K562 (cell line): ENCODE results near the gene CHST15. TPM values are rescaled to one million over a fixed set of nuclear protein-coding genes. Genes with fewer than 3 reads are reported as not detected.

Experiments used
- ATAC-seq: fragments of 200-7000 bp; cut with Tn5 transposase; 3 replicates; pipeline ENCODE4 v1.9.1; 2020; ENCODE audit warnings: moderate library complexity
- BruUV-seq: library from RNA; stranded (reverse); fragments of 400-500 nt; replicated peaks from 2 replicates; lab custom pipeline; 2021; lab: Mats Ljungman, UMichigan
- CTCF ChIA-PET: fragments of 300-600 bp; formaldehyde crosslinking; extraction: SDS; loops from one replicate; lab custom pipeline; 2021; ENCODE audit warnings: low intra/inter-chr PET ratio; lab: Yijun Ruan, JAX
- POLR2A ChIA-PET: fragments of 300-600, 350-650 bp; sonication (Branson Sonifier 250); formaldehyde crosslinking; extraction: SDS; loops from one replicate; lab custom pipeline; 2021; ENCODE audit warnings: antibody characterized with exemption, inconsistent platforms; lab: Yijun Ruan, JAX
- DNase-seq, 4 experiments: peaks; one replicate each; pipeline versions ENCODE4 v3.0.0 to v3.0.0-alpha.2; 2011 to 2018; ENCODE audit warnings: low spot score in 3 of 4, mixed read lengths in 3 of 4; ENCODE audit errors: extremely low read depth in 1 of 4
- FAIRE-seq: peaks from 2 replicates; lab custom pipeline; 2011; peaks lifted over from hg19 to GRCh38; lab: Jason Lieb, UNC
- H2AFZ ChIP-seq: 2 replicates; pipeline ENCODE4 v1.6.0; 2011; ENCODE audit warnings: low read depth, low read length, control low read depth, inconsistent platforms
- H3K27ac ChIP-seq: fragments of 200-600 bp; 3 replicates; pipeline ENCODE4 v1.8.0; 2011; ENCODE audit warnings: low read depth, mild to moderate bottlenecking, control low read depth, inconsistent platforms, low read length, moderate library complexity, mixed read lengths; ENCODE audit errors: extremely low read depth
- H3K27me3 ChIP-seq, 2 experiments: fragments of 300-600 bp in 1 of 2; 2 replicates in 1 of 2; 3 replicates in 1 of 2; pipeline versions ENCODE4 v1.6.0 to v1.8.0; 2011; ENCODE audit warnings: inconsistent platforms in 2 of 2, low read length in 2 of 2, mild to moderate bottlenecking in 1 of 2, mixed read lengths in 1 of 2, moderate library complexity in 1 of 2; ENCODE audit not compliant: control insufficient read depth in 2 of 2, insufficient read depth in 2 of 2
- H3K36me3 ChIP-seq: fragments of 300-600 bp; 3 replicates; pipeline ENCODE4 v1.8.0; 2011; ENCODE audit warnings: mild to moderate bottlenecking, low read length, inconsistent platforms; ENCODE audit not compliant: control insufficient read depth, insufficient read depth
- H3K4me1 ChIP-seq, 2 experiments: fragments of 200-600 bp in 1 of 2; replicated peaks in 1 of 2; 2 replicates in 1 of 2; 3 replicates in 1 of 2; pipeline versions ENCODE4 v1.5.1 to v1.8.0; 2011; ENCODE audit warnings: inconsistent platforms in 2 of 2, low read length in 2 of 2, mild to moderate bottlenecking in 1 of 2, mixed read lengths in 1 of 2, moderate library complexity in 1 of 2; ENCODE audit not compliant: control insufficient read depth in 2 of 2, insufficient read depth in 2 of 2
- H3K4me2 ChIP-seq: 2 replicates; pipeline ENCODE4 v1.6.1; 2011; ENCODE audit warnings: low read length, control low read depth, inconsistent platforms, mixed read lengths; ENCODE audit not compliant: insufficient read depth
- H3K4me3 ChIP-seq: fragments of 200-600 bp; sonication (generic), shearing (Covaris generic); 2 replicates; pipeline ENCODE4 v1.5.1; 2016; ENCODE audit warnings: control low read depth, inconsistent platforms
- H3K79me2 ChIP-seq: fragments of 200-600 bp; 3 replicates; pipeline ENCODE4 v1.8.0; 2011; ENCODE audit warnings: low read length, inconsistent platforms; ENCODE audit not compliant: control insufficient read depth, insufficient read depth
- H3K9ac ChIP-seq, 2 experiments: 2 replicates each; pipeline versions ENCODE4 v1.6.0 to v1.6.1; 2011; ENCODE audit warnings: low read depth in 2 of 2, low read length in 2 of 2, control low read depth in 1 of 2, inconsistent platforms in 1 of 2, mild to moderate bottlenecking in 1 of 2, mixed read lengths in 1 of 2; ENCODE audit not compliant: insufficient read depth in 1 of 2
- H3K9me1 ChIP-seq: one replicate; pipeline ENCODE4 v1.6.0; 2011; ENCODE audit warnings: inconsistent platforms, mild to moderate bottlenecking, low read length, moderate library complexity; ENCODE audit not compliant: control insufficient read depth, insufficient read depth
- H3K9me3 ChIP-seq: replicated peaks from 2 replicates; pipeline ENCODE4 v1.5.1; 2011; ENCODE audit warnings: low read depth, low read length, inconsistent platforms; ENCODE audit not compliant: control insufficient read depth, insufficient read depth
- H4K20me1 ChIP-seq: replicated peaks from 2 replicates; pipeline ENCODE4 v1.6.1; 2011; ENCODE audit warnings: low read length, inconsistent platforms, mixed read lengths; ENCODE audit not compliant: control insufficient read depth, insufficient read depth
- BCLAF1 ChIP-seq, 2 experiments: fragments of 450-650 bp in 1 of 2; IDR thresholded peaks; 2 replicates each; pipeline ENCODE4 v1.6.1; 2011 to 2017; ENCODE audit warnings: low read depth in 2 of 2, antibody characterized with exemption in 1 of 2, borderline replicate concordance in 1 of 2, low read length in 1 of 2, mild to moderate bottlenecking in 1 of 2, mixed read lengths in 1 of 2; ENCODE audit not compliant: control insufficient read depth in 1 of 2
- CBX8 ChIP-seq: fragments of 200-600 bp; sonication (generic); IDR thresholded peaks from 2 replicates; pipeline ENCODE4 v1.6.1; 2012; ENCODE audit warnings: borderline replicate concordance, mixed run types, low read depth, mild to moderate bottlenecking, moderate library complexity, mixed read lengths, low read length, control low read depth, inconsistent platforms; ENCODE audit not compliant: poor library complexity, severe bottlenecking; ENCODE audit errors: extremely low read depth
- FOXA1 ChIP-seq: fragments of 450-650 bp; IDR thresholded peaks from 2 replicates; pipeline ENCODE4 v1.6.1; 2016; ENCODE audit warnings: mild to moderate bottlenecking, borderline replicate concordance
- NFIC ChIP-seq: fragments of 450-650 bp; IDR thresholded peaks from 2 replicates; pipeline ENCODE4 v1.6.1; 2017; ENCODE audit warnings: mild to moderate bottlenecking, inconsistent platforms
- POLR2AphosphoS2 ChIP-seq: IDR thresholded peaks from 2 replicates; pipeline ENCODE4 v1.6.1; 2012; ENCODE audit warnings: low read length, improper control_type of control experiment
- PRPF4 ChIP-seq: fragments of 200-400 bp; formaldehyde crosslinking; IDR thresholded peaks from one replicate; pipeline ENCODE4 v1.6.1; 2017; ENCODE audit warnings: low read length, low read depth, mild to moderate bottlenecking; ENCODE audit not compliant: insufficient read depth, poor library complexity, severe bottlenecking
- ZBTB5 ChIP-seq: fragments of 450-650 bp; IDR thresholded peaks from 2 replicates; pipeline ENCODE4 v1.6.1; 2017; ENCODE audit warnings: antibody characterized with exemption
- ZNF12 ChIP-seq: sonication (generic); formaldehyde crosslinking; IDR thresholded peaks from 2 replicates; pipeline ENCODE4 v1.4.0; 2020; ENCODE audit warnings: mild to moderate bottlenecking, missing genetic modification reagents
- WGBS: fragments of 100-300 bp; shearing (Covaris generic); methylation state at CpG from one replicate; pipeline ENCODE4 v1.1.6; 2016; ENCODE audit warnings: low coverage, mixed read lengths; ENCODE audit not compliant: insufficient coverage; ENCODE audit errors: missing lambda C conversion rate; 5-methylcytosine and 5-hydroxymethylcytosine counted together
- in situ Hi-C: fragments of 300-500 bp; cut with MboI; formaldehyde crosslinking; loops from 4 replicates; pipeline ENCODE4 v1.15.0; 2018; ENCODE audit warnings: inconsistent platforms, mixed read lengths
- intact Hi-C: fragments of 100-400 bp; cut with micrococcal nuclease; formaldehyde crosslinking; loops from 2 replicates; pipeline ENCODE4 v1.14.2; 2022
- polyA plus RNA-seq, 8 experiments: library from polyadenylated mRNA; depleted of rRNA in 4 of 8; stranded (reverse) in 5 of 8; unstranded in 3 of 8; fragments of >200 nt; fragmentation: Nextera tagmentation in 2 of 8; fragmentation: Illumina TruSeq in 1 of 8; extraction: Ambion mirVana in 2 of 8; extraction: Trizol in 1 of 8; gene quantifications; 2 replicates each; pipeline versions ENCODE4 v1.2.1 to v1.2.3, GENCODE V29; 2011 to 2014; ENCODE audit warnings: inconsistent platforms in 1 of 8, missing spikeins in 1 of 8
- total RNA-seq, 7 experiments: library from RNA; depleted of rRNA in 6 of 7; stranded (reverse); fragments of >200 nt in 6 of 7; fragmentation: Illumina TruSeq in 2 of 7; extraction: Trizol in 2 of 7; gene quantifications; 2 replicates each; pipeline versions ENCODE4 v1.2.1 to v1.2.3, GENCODE V29; 2011 to 2021; ENCODE audit warnings: low replicate concordance in 1 of 7

The CHST15 gene
- total and polyA plus RNA-seq, 9 of the 15 experiments (the other 6 are each of a cell fraction or from before 2014, with no cell fraction given): 0.04 to 0.16 (median 0.08) TPM

- H3K9me1 ChIP-seq: no peaks in the 10 kb centered on the region
- no peak overlapping the region for H2AFZ ChIP-seq
- POLR2A ChIA-PET: no interaction called here
- H3K4me2 ChIP-seq: no peak overlapping the region
- no peak for ATAC-seq
- no peaks in the 10 kb centered on the region for H4K20me1 ChIP-seq
- no peak for TF ChIP-seq CBX8
- FAIRE-seq: no peak
- H3K4me1 ChIP-seq: no peaks in the 10 kb centered on the region; a peak in 1 of 5 replicates
- no TSS peak for BruUV-seq
- no peak overlapping the region for H3K4me3 ChIP-seq
- intact Hi-C loops (no loop called here), in situ Hi-C loops (no loop called here)
- no peaks in the 10 kb centered on the region for H3K79me2 ChIP-seq
- no peak for DNase-seq
- no peak overlapping the region for H3K9ac ChIP-seq
- CTCF ChIA-PET: interaction anchor here (0.5 kb wide), 1 partner anchor 269 kb away, joined by 3 read pairs; no protein-coding TSS in a partner anchor
- no peaks in the 10 kb centered on the region for H3K36me3 ChIP-seq
- WGBS: 27% methylated on average over 22 of the region's 55 CpGs
- H3K27ac ChIP-seq: no peak overlapping the region
- no peaks in the 10 kb centered on the region for H3K9me3 ChIP-seq
- H3K27me3 ChIP-seq: peaks cover 5 to 52% of the 10 kb centered on the region in 2 experiments; a peak in 4 of 5 replicates
Measured at GRCh38 chr10:124091646-124092249, 1.6 kb downstream of the CHST15 start.

GRCh38 chr10:124090601-124091209, 2.7 kb downstream of the CHST15 start:
- POLR2A ChIA-PET: no interaction called here
- no peak overlapping the region for H3K4me3 ChIP-seq
- in situ Hi-C loops: no loop called here
- no peak for TF ChIP-seq NFIC
- TF ChIP-seq PRPF4: no peak
- no peak for TF ChIP-seq BCLAF1 (IDR thresholded peaks at IDR 0.05; ENCODE audit: borderline replicate concordance in 1 of 2, control insufficient read depth in 1 of 2, low read depth in 2 of 2, low read length in 1 of 2)
- TF ChIP-seq ZBTB5: no peak
- no peak for TF ChIP-seq ZNF12 (CRISPR knock-in tag)
- TF ChIP-seq POLR2AphosphoS2: no peak
- TF ChIP-seq FOXA1: no peak

More at GRCh38 chr10:124090601-124091209, 2.7 kb downstream of the CHST15 start:
- H3K36me3 ChIP-seq: no peaks in the 10 kb centered on the region
- DNase-seq (no peak), FAIRE-seq (no peak), ATAC-seq (no peak)
- no peak overlapping the region for H2AFZ ChIP-seq
- BruUV-seq: no TSS peak
- H3K9ac ChIP-seq: no peak overlapping the region
- no peak overlapping the region for H3K27ac ChIP-seq
- no peak overlapping the region for H3K4me2 ChIP-seq
- no peaks in the 10 kb centered on the region for H3K79me2 ChIP-seq
- CTCF ChIA-PET: no interaction called here
- intact Hi-C loops: no loop called here
- H3K4me1 ChIP-seq: no peaks in the 10 kb centered on the region; a peak in 1 of 5 replicates
- no peaks in the 10 kb centered on the region for H3K9me3 ChIP-seq
- no peaks in the 10 kb centered on the region for H4K20me1 ChIP-seq
- H3K9me1 ChIP-seq: no peaks in the 10 kb centered on the region
- WGBS: 2% methylated on average over 5 of the region's 6 CpGs
- H3K27me3 ChIP-seq: peaks cover 0 to 58% of the 10 kb centered on the region in 2 experiments; a peak in 3 of 5 replicates
